AML-193 (cell line): ENCODE data around the gene ABCG1.

Experiments used
- DNase-seq, 2 experiments: peaks; one replicate each; lab custom pipeline; 2025; lab: John Stamatoyannopoulos, UW

Gene ABCG1

GRCh38 chr21:42191696-42192595 is 27.0 kb upstream of the ABCG1 start:
- DNase-seq, result no peak

DNA sequence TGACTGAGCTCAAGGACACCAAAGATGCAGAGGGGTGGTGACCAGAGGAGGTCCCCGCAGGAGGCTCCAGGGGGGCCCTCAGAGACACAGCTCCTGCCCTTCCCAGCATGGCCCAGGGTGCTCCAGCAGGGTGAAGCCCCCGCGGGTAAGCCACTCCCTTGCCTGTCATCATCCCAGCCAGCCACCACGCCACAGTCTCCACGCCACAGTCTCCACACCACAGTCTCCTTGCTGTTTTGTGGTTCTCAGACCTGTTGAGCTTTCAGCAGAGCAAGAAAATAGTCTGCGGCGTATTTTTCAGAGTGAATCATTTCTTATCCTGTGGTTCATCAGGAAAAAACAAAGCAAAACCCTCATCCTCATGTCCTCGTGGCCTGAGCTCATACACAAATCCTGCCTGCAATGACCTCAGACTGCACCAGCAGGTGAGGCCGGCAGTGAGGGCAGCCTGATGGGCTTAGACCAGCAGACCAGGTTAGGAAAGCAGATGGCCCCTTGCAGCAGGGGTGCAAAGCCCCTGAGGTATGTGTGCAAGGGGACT is 25.7 kb upstream of the ABCG1 start:
- DNase-seq, result no peak

DNA sequence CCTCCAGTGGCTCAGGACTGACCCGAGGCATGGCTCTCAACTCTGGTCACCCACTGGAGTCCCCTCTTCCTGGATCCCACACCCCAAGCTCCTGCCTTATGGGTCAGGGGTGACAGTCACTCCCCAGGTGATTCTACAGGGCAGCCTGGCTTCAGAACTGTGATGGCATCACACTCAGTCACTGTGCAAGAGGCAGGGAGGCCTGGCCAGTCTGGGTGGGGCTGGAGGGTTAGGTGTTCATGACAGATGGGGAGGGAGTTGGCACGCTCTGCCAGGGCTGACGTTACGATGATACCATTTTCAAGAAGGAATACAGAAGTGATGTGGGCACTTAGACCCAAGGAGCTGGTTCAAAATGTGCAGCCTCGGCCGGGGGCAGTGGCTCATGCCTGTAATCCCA is 25.2 kb upstream of the ABCG1 start:
- DNase-seq, result no peak

DNA sequence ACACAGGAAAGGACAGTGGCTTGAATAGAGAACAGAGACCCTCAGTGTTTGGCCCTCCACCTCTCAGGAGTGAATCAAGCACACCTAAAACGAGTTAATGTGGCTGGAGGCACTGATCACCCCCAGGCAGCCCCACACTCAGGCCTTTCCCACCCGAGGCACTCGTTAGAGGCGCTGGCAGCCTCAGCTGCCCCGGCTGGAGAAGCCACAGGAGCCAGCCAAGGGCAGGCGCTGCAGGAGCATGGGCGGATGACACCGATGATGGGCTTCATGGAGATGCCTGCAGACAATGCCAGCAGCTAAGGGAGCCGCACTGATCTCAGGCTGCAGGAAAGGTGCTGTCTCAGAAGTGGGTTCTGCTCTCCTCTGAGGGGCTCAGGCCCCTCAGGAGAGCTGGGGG is 24.1 kb upstream of the ABCG1 start:
- DNase-seq, result no peak

DNA sequence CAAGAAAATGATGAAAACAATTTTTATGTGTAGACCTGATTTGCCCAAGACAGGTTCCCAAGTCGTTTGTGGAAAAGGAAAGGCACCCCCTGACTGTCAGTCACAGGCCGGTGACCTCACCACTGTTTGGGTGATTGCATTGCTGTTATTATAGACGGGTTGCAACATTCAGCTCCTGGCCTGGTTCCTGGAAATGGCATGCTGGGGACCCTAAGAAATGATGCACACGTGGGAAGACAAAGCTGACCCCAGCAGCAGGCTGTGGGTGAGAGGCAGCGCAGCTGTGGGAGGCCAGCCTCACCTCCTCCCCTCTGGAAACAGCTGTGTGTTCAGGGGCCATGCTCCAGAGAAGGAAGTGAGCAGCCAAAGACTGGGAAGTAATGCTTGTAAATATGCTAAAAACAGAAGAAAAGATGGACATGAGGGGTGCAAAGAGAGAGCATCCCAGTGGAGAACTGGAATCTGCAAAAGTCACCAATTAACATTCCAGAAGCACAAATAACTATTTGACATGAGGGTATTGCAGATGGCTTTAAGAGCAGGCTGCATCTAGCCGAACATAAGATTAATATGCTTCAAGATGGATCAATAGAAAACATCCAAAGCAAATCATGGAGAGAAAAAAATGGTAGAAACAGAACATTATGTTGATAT is 23.4 kb upstream of the ABCG1 start:
- DNase-seq, result peak; percentile 49 to 53

DNA sequence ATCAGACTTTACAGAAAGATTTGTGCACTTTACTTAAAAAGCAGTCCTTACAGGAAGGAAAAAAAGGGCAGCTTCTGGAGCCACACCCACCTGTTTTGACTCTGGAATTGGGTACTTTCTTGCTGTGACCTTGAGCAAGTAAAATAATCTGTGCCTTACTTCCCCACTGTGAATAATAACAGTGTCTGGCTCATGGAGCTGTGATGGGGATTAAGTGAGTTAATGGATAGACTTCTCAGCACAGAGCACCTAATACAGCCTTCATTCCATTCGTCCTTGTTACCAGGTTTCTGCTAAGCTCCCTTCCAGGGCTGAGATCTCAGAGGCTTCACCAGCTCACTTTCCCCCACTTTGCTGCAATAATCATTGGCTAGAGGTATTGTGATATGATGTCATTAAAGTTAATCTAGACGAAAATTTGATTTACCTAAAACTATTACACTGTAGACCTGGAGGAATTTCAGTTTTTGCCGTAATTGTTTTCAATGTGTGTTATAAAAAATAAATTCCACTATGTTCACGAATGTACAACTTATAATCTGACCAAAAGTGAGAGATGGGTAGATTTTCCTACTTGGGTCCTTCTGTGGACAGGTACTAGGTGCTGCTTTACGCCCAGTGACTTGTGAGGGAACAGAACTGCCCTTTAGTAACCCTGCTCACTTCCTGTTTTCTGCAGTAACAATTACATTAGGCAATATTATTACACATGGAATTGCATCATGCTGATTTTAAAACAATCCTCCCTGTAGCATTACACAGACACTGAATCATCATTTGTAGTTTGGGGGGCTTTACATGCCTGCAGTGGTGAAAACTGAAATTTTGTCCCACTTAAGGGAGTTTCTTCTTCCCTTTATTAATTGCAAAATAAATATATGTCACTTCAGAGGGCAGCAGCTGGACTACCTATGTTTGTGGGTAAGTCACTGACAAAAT is 19.7 kb upstream of the ABCG1 start:
- DNase-seq, result peak; percentile 87 to 92

- no peak for DNase-seq
These were observed 19.0 kb upstream of the ABCG1 start for GRCh38 chr21:42199868-42200463.

GRCh38 chr21:42200906-42201614 is 17.9 kb upstream of the ABCG1 start:
- DNase-seq, result no peak

GRCh38 chr21:42201615-42202161 is 17.3 kb upstream of the ABCG1 start:
- no peak for DNase-seq

GRCh38 chr21:42202321-42202720 is 16.6 kb upstream of the ABCG1 start:
- DNase-seq, result no peak

DNA sequence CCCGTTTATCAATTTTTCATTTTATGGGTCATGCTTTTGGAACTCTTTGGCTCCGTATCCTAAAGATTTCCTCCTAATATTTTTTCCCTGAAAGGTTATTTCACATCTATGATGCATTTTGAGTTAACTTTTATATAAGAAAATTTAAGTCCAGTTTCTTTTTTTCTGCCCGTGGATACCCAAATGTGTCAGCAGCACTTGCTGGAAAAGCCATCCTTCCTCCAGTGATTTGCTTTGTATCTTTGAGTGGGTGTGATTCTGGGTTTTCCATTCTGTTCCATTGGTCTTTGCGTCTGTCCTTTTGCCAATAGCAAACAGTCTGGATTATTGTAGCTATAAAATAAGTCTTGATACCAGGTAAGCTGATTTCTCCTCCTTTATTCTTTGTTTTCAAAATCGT is 15.6 kb upstream of the ABCG1 start:
- DNase-seq, result no peak

DNA sequence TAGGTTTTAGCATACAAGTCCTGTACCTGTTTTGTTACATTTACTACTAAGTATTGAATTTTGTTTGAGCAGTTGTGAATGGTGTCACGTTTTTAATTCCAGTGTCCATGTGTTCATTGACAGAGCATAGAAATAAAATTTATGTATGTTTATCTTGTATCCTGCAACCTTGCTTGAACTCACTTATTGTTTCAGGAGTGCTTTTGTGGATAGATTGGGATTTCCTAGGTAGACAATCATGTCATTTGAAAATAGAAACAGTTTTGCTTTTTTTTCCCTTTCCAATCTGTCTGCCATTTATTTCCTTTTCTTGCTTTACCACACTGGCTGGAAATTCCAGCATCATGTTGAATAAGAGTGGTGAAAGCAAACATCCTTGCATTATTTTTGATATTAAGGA is 15.0 kb upstream of the ABCG1 start:
- DNase-seq, result no peak

DNA sequence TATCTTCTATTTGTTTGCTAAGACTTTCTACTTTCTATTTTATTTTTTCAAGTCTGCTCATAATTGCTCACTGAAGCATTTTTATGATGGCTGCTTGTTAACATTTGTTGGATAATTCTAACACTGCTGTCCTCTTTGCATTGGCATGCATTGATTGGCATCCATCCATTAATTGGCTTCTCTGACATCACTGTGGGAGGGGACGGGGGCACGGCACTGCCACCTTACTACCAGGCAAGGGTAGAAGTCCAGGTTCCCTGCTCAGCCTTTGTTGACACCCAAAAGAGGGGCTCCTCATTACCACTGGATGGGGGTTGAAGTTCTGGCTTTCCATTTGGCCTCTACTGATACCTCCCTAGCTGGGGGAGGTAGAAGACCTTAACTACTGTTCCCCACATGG is 11.5 kb upstream of the ABCG1 start:
- DNase-seq, result no peak

- no peak for DNase-seq
These were observed 10.9 kb upstream of the ABCG1 start for GRCh38 chr21:42208036-42208435.

DNA sequence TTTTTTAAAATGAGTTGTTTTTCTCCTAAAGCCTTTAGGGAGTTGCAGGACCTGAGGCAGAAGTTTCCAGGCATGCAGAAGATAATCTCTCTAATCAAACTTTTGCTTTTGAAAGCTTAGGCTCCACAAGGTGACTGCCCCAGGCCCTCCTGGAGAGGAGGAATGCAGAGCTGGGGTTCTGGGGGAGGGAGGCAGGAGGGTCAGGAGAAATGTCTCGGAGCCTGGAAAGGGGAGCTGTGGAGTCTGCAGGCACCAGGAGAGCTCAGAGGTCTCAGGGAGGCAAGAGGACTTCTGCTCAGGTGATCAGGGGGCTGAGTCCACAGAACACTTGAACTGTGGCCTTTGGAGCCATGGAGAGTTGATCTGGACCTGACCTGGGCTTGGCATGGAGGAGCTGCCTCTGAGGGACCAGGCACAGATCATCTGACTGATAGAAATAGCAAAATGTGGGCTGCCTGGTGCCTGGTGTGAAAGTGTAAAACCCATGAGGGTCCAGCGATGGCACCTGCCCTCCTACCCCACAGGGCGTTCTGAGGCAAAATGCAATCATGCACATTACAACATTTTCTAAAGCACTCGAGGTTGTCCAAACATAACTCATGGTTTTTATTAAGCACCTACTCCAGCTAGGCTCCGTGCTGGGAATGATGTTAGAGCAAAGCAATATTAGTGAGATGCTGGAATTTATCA is 10.0 kb upstream of the ABCG1 start:
- DNase-seq, result no peak

DNA sequence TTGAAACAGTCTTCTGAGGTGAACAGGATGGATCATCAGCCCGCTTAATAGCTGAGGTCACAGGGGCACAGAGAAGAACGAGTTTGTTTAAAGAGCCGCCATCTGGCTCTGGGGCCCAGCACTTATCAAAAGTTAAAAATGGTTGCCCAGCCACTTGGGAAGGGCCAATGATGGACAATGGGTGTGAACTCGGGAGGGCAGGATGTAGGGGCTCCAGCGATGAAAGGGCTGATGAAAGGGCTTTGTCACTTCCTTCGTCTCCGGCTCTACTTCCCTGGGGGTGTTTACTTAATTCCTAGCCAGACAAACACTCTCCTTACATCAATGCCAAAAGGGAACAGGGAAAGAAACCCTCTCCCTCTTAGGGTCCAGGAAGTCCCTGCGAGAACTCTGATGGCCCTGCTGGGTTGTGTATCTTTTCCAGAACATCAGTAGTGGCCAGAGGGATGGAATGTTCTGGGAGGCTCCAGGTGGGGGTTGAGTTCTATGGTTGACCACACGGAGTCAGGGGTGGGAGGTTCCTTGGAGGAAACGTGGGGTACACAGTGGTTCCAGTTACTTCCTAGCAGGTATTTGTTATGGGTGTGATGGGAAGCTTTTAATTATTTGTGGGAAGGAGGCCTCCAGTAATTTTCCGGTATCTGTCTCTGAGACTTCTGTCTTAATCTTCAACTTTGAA is 9.0 kb upstream of the ABCG1 start:
- no peak for DNase-seq

GRCh38 chr21:42212266-42212665 is 6.7 kb upstream of the ABCG1 start:
- no peak for DNase-seq

- no peak for DNase-seq
These were observed 5.7 kb upstream of the ABCG1 start for GRCh38 chr21:42213082-42213774.
